Mesenchymal stem cell (in vitro differentiated cells and primary cell): Measurements from ENCODE around the gene ASL.

ENCODE experiments used
- DNase-seq: peaks from one replicate; pipeline ENCODE4 v3.0.0-alpha.2; 2013
- H2AFZ ChIP-seq: one replicate; pipeline ENCODE4 v1.6.1; 2013; ENCODE audit warnings: low read depth, mild to moderate bottlenecking, control low read depth, inconsistent platforms, low read length, moderate library complexity
- H2AK5ac ChIP-seq: 2 replicates; pipeline ENCODE4 v1.6.1; 2013; ENCODE audit warnings: low read length, moderate library complexity, mild to moderate bottlenecking, inconsistent platforms; ENCODE audit not compliant: severe bottlenecking
- H2BK120ac ChIP-seq: one replicate; pipeline ENCODE4 v1.6.1; 2013; ENCODE audit warnings: low read depth, mild to moderate bottlenecking, inconsistent platforms, low read length, moderate library complexity
- H2BK12ac ChIP-seq, 2 experiments: one replicate each; pipeline ENCODE4 v1.6.1; 2013; ENCODE audit warnings: inconsistent platforms in 2 of 2, low read length in 2 of 2, mild to moderate bottlenecking in 2 of 2, moderate library complexity in 2 of 2, control low read depth in 1 of 2
- H2BK15ac ChIP-seq: one replicate; pipeline ENCODE4 v1.6.1; 2013; ENCODE audit warnings: mild to moderate bottlenecking, low read depth, inconsistent platforms; ENCODE audit not compliant: poor library complexity, severe bottlenecking
- H2BK5ac ChIP-seq: 2 replicates; pipeline ENCODE4 v1.6.1; 2013; ENCODE audit warnings: low read depth, mild to moderate bottlenecking, low read length, control low read depth, inconsistent platforms; ENCODE audit not compliant: poor library complexity, severe bottlenecking
- H3K14ac ChIP-seq, 2 experiments: one replicate each; pipeline ENCODE4 v1.6.1; 2013; ENCODE audit warnings: inconsistent platforms in 2 of 2, low read length in 2 of 2, control low read depth in 1 of 2, mild to moderate bottlenecking in 1 of 2, moderate library complexity in 1 of 2
- H3K18ac ChIP-seq, 2 experiments: one replicate each; pipeline ENCODE4 v1.6.1; 2013; ENCODE audit warnings: inconsistent platforms in 2 of 2, low read length in 2 of 2, control low read depth in 1 of 2, low read depth in 1 of 2, mild to moderate bottlenecking in 1 of 2
- H3K23ac ChIP-seq, 2 experiments: one replicate each; pipeline ENCODE4 v1.6.1; 2013; ENCODE audit warnings: inconsistent platforms in 2 of 2, low read length in 2 of 2, mild to moderate bottlenecking in 2 of 2, moderate library complexity in 2 of 2, control low read depth in 1 of 2
- H3K27ac ChIP-seq: 2 replicates; pipeline ENCODE4 v1.5.1; 2013; ENCODE audit warnings: mild to moderate bottlenecking, moderate library complexity, low read length, control low read depth, inconsistent platforms; ENCODE audit not compliant: poor library complexity, severe bottlenecking
- H3K27me3 ChIP-seq, 2 experiments: 2 replicates each; pipeline versions ENCODE4 v1.6.1 to v1.7.0; 2013; ENCODE audit warnings: low read length in 2 of 2, mild to moderate bottlenecking in 2 of 2, moderate library complexity in 2 of 2, control low read depth in 1 of 2, inconsistent platforms in 1 of 2; ENCODE audit not compliant: control insufficient read depth in 1 of 2, insufficient read depth in 1 of 2
- H3K36me3 ChIP-seq, 2 experiments: 2 replicates each; pipeline versions ENCODE4 v1.6.1 to v1.7.0; 2013; ENCODE audit warnings: low read length in 2 of 2, control low read depth in 1 of 2, inconsistent platforms in 1 of 2, low read depth in 1 of 2, mild to moderate bottlenecking in 1 of 2; ENCODE audit not compliant: insufficient read depth in 2 of 2, control insufficient read depth in 1 of 2
- H3K4ac ChIP-seq, 2 experiments: one replicate each; pipeline ENCODE4 v1.6.1; 2013; ENCODE audit warnings: inconsistent platforms in 2 of 2, low read length in 2 of 2, mild to moderate bottlenecking in 2 of 2, moderate library complexity in 2 of 2, control low read depth in 1 of 2, low read depth in 1 of 2
- H3K4me1 ChIP-seq: 2 replicates; pipeline ENCODE4 v1.6.1; 2013; ENCODE audit warnings: low read depth, low read length, control low read depth; ENCODE audit not compliant: control insufficient read depth, insufficient read depth
- H3K4me2 ChIP-seq: 2 replicates; pipeline ENCODE4 v1.6.1; 2013; ENCODE audit warnings: low read length, mild to moderate bottlenecking, inconsistent platforms; ENCODE audit not compliant: poor library complexity, severe bottlenecking
- H3K4me3 ChIP-seq, 2 experiments: 2 replicates each; pipeline versions ENCODE4 v1.5.1 to v1.7.0; 2013; ENCODE audit warnings: low read length in 2 of 2, mild to moderate bottlenecking in 2 of 2, control low read depth in 1 of 2, low read depth in 1 of 2; ENCODE audit not compliant: insufficient read depth in 1 of 2
- H3K79me1 ChIP-seq: replicated peaks from 2 replicates; pipeline ENCODE4 v1.6.1; 2013; ENCODE audit warnings: mild to moderate bottlenecking, control low read depth, low read length, inconsistent platforms; ENCODE audit not compliant: poor library complexity, severe bottlenecking
- H3K9ac ChIP-seq: 2 replicates; pipeline ENCODE4 v1.7.0; 2013; ENCODE audit warnings: mild to moderate bottlenecking, low read length, moderate library complexity
- H3K9me3 ChIP-seq: 2 replicates; pipeline ENCODE4 v1.7.0; 2013; ENCODE audit warnings: mild to moderate bottlenecking, low read length; ENCODE audit not compliant: control insufficient read depth
- H4K8ac ChIP-seq: one replicate; pipeline ENCODE4 v1.6.1; 2013; ENCODE audit warnings: inconsistent platforms, mild to moderate bottlenecking, low read length, moderate library complexity
- H4K91ac ChIP-seq: one replicate; pipeline ENCODE4 v1.6.1; 2013; ENCODE audit warnings: mild to moderate bottlenecking, low read length, inconsistent platforms
- WGBS: methylation state at CpG from one replicate; pipeline ENCODE4 v1.1.7; 2013; ENCODE audit warnings: mixed read lengths; 5-methylcytosine and 5-hydroxymethylcytosine counted together

The ASL gene

DNA sequence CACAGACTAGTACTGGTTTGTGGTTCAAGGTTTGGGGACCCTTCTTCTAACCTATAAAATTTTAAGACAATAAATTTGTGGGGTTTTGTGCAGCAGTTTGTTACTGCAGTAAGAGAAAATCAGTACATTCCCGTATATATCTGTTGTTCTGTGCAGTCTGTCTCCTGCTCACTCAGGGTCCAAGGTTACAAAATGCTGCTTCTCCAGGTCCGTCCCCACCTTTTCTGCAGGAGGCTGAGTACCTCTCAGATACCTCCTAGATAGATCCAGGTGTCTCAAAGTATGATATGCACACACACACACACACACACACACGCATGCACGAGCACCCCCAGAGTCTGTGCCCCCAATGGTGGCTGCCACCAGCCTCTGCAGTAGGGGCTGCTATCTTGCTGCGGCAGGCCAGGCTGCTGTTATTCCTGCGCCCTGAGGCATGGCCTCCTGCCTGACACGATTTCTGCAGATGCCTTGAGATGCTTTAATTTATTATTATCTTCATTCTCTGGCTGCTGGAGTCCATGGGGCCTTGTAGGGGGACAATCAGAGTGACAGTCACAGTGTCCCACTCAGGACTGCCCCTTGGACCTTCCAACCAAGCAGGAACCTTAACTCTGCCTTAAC is 25.2 kb upstream of the ASL start:
- DNase-seq, result no peak
- Histone ChIP-seq H3K4me2 (no peak overlapping the region), H3K4me1 (peaks cover 14% of the 10 kb centered on the region), H3K9me3 (no peaks in the 10 kb centered on the region), H2BK5ac (no peak overlapping the region), H3K27ac (peak overlapping the region; percentile 4), H3K79me1 (no peaks in the 10 kb centered on the region), H2AFZ (no peak overlapping the region), H2BK15ac (no peak overlapping the region), H2BK12ac (peak overlapping the region; percentile 49 to 85), H3K4me3 (peak overlapping the region in 1 of 2 experiments; percentile 13), H3K36me3 (no peaks in the 10 kb centered on the region), H4K91ac (peak overlapping the region; percentile 88), H2BK120ac (peak overlapping the region; percentile 11), H3K9ac (peak overlapping the region; percentile 30), H2AK5ac (no peak overlapping the region), H3K23ac (no peak overlapping the region), H3K4ac (peak overlapping the region; percentile 19 to 55), H4K8ac (peak overlapping the region; percentile 77), H3K18ac (peak overlapping the region; percentile 50 to 55), H3K14ac (peak overlapping the region in 1 of 2 experiments; percentile 8), H3K27me3 (no peaks in the 10 kb centered on the region)
- WGBS, result 71% methylated on average over 7 of the region's 7 CpGs

DNA sequence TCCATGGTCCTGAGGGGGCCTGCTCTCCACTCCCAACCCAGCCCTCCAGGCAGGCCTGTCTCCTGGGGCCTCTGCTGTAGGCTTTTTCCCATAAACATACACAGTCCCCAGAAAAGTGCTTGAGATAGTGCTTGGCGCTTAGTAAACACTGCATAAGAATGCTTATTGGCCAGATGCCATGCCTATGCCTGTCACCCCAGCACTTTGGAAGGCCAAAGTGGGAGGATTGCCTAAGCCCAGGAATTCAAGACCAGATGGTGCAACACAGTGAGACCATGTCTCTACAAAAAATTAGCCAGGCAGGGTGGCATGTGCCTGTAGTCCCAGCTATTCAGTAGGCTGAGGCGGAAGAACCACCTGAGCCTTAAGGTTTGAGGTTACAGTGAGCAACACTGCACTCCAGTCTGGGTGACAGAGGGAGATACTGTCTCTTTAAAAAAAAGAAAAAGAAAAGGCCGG is 24.6 kb upstream of the ASL start:
- Histone ChIP-seq H2AFZ (no peak overlapping the region), H3K9me3 (no peaks in the 10 kb centered on the region), H3K23ac (no peak overlapping the region), H3K4ac (no peak overlapping the region), H2BK120ac (no peak overlapping the region), H3K4me3 (peak overlapping the region in 1 of 2 experiments; percentile 13), H3K4me2 (no peak overlapping the region), H3K14ac (no peak overlapping the region), H4K91ac (no peak overlapping the region), H4K8ac (no peak overlapping the region), H3K4me1 (peaks cover 14% of the 10 kb centered on the region), H2AK5ac (no peak overlapping the region), H2BK12ac (no peak overlapping the region), H3K27me3 (no peaks in the 10 kb centered on the region), H2BK5ac (no peak overlapping the region), H3K36me3 (no peaks in the 10 kb centered on the region), H3K9ac (peak overlapping the region; percentile 30), H2BK15ac (no peak overlapping the region), H3K18ac (peak overlapping the region in 1 of 2 experiments; percentile 50), H3K79me1 (no peaks in the 10 kb centered on the region), H3K27ac (peak overlapping the region; percentile 4)
- WGBS, result 34% methylated on average over 3 of the region's 3 CpGs
- DNase-seq, result peak; percentile 95

DNA sequence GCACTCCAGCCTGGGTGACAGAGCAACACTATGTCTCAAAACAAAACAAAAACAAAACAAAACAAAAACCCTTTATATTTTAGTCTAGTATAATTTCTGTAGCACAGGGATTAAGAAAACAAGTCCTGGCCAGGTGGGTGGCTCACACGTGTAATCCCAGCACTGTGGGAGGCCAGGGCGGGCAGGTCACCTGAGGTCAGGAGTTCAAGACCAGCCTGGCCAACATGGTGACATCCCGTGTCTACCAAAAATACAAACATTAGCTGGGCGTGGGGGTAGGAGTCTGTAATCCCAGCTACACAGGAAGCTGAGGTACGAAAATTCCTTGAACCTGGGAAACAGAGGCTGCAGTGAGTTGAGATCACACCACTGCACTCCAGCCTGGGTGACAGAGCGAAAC is 23.2 kb upstream of the ASL start:
- H3K14ac ChIP-seq, result no peak overlapping the region
- 83% methylated on average over 3 of the region's 6 CpGs for WGBS
- H2AFZ ChIP-seq, result no peak overlapping the region
- no peaks in the 10 kb centered on the region for H3K36me3 ChIP-seq
- no peak overlapping the region for H4K8ac ChIP-seq
- no peak overlapping the region for H2BK5ac ChIP-seq
- H2BK12ac ChIP-seq, result peak overlapping the region in 1 of 2 experiments; percentile 37
- no peaks in the 10 kb centered on the region for H3K27me3 ChIP-seq
- H3K4me1 ChIP-seq, result peaks cover 13% of the 10 kb centered on the region
- H3K4me2 ChIP-seq, result no peak overlapping the region
- peak overlapping the region in 1 of 2 experiments; percentile 28 for H3K18ac ChIP-seq
- H3K9ac ChIP-seq, result no peak overlapping the region
- H4K91ac ChIP-seq, result no peak overlapping the region
- peak overlapping the region in 1 of 2 experiments; percentile 11 for H3K4ac ChIP-seq
- H2BK15ac ChIP-seq, result no peak overlapping the region
- no peak overlapping the region for H2AK5ac ChIP-seq
- H2BK120ac ChIP-seq, result no peak overlapping the region
- H3K9me3 ChIP-seq, result no peaks in the 10 kb centered on the region
- H3K27ac ChIP-seq, result no peak overlapping the region
- DNase-seq, result no peak
- H3K79me1 ChIP-seq, result no peaks in the 10 kb centered on the region
- H3K23ac ChIP-seq, result no peak overlapping the region
- no peak overlapping the region for H3K4me3 ChIP-seq

DNA sequence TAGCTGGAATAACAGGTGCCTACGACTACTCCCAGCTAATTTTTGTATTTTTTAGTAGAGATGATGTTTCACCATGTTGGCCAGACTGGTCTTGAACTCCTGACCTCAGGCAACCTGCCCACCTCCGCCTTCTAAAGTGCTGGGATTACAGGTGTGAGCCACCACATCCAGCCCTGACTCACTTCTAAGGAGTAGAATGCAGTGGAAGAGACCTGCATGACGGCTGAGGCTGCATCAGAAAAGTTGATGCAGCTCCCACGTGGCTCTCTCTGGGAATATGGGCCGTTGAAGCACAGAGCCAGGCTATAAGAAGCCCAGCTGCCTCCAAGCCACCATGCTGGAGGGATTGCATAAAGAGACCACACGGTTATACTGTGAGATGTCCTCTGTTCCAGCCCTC is 21.6 kb upstream of the ASL start:
- H3K18ac ChIP-seq, result peak overlapping the region in 1 of 2 experiments; percentile 19
- H3K27me3 ChIP-seq, result no peaks in the 10 kb centered on the region
- no peak overlapping the region for H3K9ac ChIP-seq
- no peak overlapping the region for H3K4ac ChIP-seq
- H3K4me2 ChIP-seq, result no peak overlapping the region
- H2AK5ac ChIP-seq, result no peak overlapping the region
- no peak overlapping the region for H2BK15ac ChIP-seq
- H2BK120ac ChIP-seq, result no peak overlapping the region
- H3K4me1 ChIP-seq, result peaks cover 11% of the 10 kb centered on the region
- DNase-seq, result no peak
- no peak overlapping the region for H2BK12ac ChIP-seq
- H4K8ac ChIP-seq, result no peak overlapping the region
- H3K4me3 ChIP-seq, result no peak overlapping the region
- H3K79me1 ChIP-seq, result no peaks in the 10 kb centered on the region
- H3K9me3 ChIP-seq, result no peaks in the 10 kb centered on the region
- H3K23ac ChIP-seq, result no peak overlapping the region
- no peaks in the 10 kb centered on the region for H3K36me3 ChIP-seq
- H4K91ac ChIP-seq, result no peak overlapping the region
- no peak overlapping the region for H2AFZ ChIP-seq
- peak overlapping the region in 1 of 2 experiments; percentile 71 for H3K14ac ChIP-seq
- 86% methylated on average over 5 of the region's 6 CpGs for WGBS
- no peak overlapping the region for H3K27ac ChIP-seq
- no peak overlapping the region for H2BK5ac ChIP-seq
